Ovary (tissue), 9 donors: Measurements from ENCODE around the gene SLX4IP. TPM values are rescaled to one million over a fixed set of nuclear protein-coding genes. Genes with fewer than 3 reads are reported as not detected.

Experiments used
- DNase-seq, 5 donors: peaks; one replicate each; pipeline ENCODE4 v3.0.0-alpha.2; 2019 to 2020
- H3K27ac ChIP-seq, 2 donors: fragments of 200-600 bp; one replicate each; pipeline versions ENCODE4 v1.5.1 to v1.8.0; 2019 to 2022
- H3K27me3 ChIP-seq: fragments of 200-600 bp; one replicate; pipeline ENCODE4 v1.8.0; 2022
- H3K36me3 ChIP-seq: fragments of 200-600 bp; sonication (generic); one replicate; pipeline ENCODE4 v1.5.1; 2019
- H3K4me1 ChIP-seq: one replicate; pipeline ENCODE4 v1.8.1; 2013; ENCODE audit warnings: mild to moderate bottlenecking, moderate library complexity; ENCODE audit not compliant: insufficient read depth
- H3K4me3 ChIP-seq: fragments of 200-600 bp; sonication (generic); one replicate; pipeline ENCODE4 v1.5.1; 2017
- H3K9me3 ChIP-seq, 2 donors: fragments of 200-600 bp in 1 of 2; sonication (generic) in 1 of 2; one replicate each; pipeline versions ENCODE4 v1.5.1 to v1.8.1; 2013 to 2019; ENCODE audit warnings: mild to moderate bottlenecking in 1 of 2, moderate library complexity in 1 of 2
- CTCF ChIP-seq, 3 donors: fragments of 450-650 bp in 2 of 3; fragments of 200-600 bp in 1 of 3; IDR thresholded peaks; one replicate each; pipeline versions ENCODE4 v1.5.1 to v1.8.0; 2016 to 2022; ENCODE audit warnings: antibody characterized with exemption in 3 of 3, mild to moderate bottlenecking in 1 of 3
- EP300 ChIP-seq: sonication (generic); formaldehyde crosslinking; IDR thresholded peaks from one replicate; pipeline ENCODE4 v1.6.1; 2017; ENCODE audit warnings: antibody characterized with exemption
- POLR2A ChIP-seq: fragments of 450-650 bp; IDR thresholded peaks from one replicate; pipeline ENCODE4 v1.6.1; 2017; ENCODE audit warnings: antibody characterized with exemption, mild to moderate bottlenecking, moderate library complexity
- WGBS, 3 donors: extraction: QIAGEN DNeasy Blood & Tissue Kit in 1 of 3; methylation state at CpG; one replicate each; pipeline versions ENCODE4 v1.1.5 to v1.1.7; 2013 to 2017; 5-methylcytosine and 5-hydroxymethylcytosine counted together
- intact Hi-C, 4 donors: fragments of 100-400 bp; cut with DNase I; formaldehyde crosslinking; loops; one replicate each; pipeline versions ENCODE4 v1.11.0 to v1.15.1; 2022 to 2023
- polyA plus RNA-seq, 2 donors: library from polyadenylated mRNA; stranded (reverse); fragments of 200-250 nt in 1 of 2; fragments of 350-450 nt in 1 of 2; fragmentation: Illumina TruSeq in 1 of 2; extraction: RNeasy Lipid Tissue Mini Kit (QIAGEN cat#74804) in 1 of 2; gene quantifications; one replicate each; pipeline ENCODE4 v1.2.3, GENCODE V29; 2013 to 2014
- total RNA-seq, 7 donors: library from RNA; depleted of rRNA in 2 of 7; stranded (reverse); fragments of >200 nt in 2 of 7; fragmentation: NEBNext Ultra II Directional in 3 of 7; extraction: Animal tissue kit (Norgen Biotek cat#: 25700) in 3 of 7; gene quantifications; one replicate each; pipeline versions ENCODE4 v1.1.0 to v1.2.4, GENCODE V29; 2016 to 2023
- donor health status: DM: no; HTN: no; CAD: no; lungs with moderate emphysema.
- donor health status: DM: no; HTN: no; CAD: no.
- donor health status: Bipolar disorder and iron deficiency.
- donor health status: DM: yes; HTN: yes; CAD: no.
- donor health status: DM: no; HTN: no; CAD: no.
- donor health status: DM: yes; HTN: yes; CAD: no.

Gene SLX4IP
- total and polyA plus RNA-seq, 9 donors, result 0.98 to 5.1 (median 2.8) TPM

DNA sequence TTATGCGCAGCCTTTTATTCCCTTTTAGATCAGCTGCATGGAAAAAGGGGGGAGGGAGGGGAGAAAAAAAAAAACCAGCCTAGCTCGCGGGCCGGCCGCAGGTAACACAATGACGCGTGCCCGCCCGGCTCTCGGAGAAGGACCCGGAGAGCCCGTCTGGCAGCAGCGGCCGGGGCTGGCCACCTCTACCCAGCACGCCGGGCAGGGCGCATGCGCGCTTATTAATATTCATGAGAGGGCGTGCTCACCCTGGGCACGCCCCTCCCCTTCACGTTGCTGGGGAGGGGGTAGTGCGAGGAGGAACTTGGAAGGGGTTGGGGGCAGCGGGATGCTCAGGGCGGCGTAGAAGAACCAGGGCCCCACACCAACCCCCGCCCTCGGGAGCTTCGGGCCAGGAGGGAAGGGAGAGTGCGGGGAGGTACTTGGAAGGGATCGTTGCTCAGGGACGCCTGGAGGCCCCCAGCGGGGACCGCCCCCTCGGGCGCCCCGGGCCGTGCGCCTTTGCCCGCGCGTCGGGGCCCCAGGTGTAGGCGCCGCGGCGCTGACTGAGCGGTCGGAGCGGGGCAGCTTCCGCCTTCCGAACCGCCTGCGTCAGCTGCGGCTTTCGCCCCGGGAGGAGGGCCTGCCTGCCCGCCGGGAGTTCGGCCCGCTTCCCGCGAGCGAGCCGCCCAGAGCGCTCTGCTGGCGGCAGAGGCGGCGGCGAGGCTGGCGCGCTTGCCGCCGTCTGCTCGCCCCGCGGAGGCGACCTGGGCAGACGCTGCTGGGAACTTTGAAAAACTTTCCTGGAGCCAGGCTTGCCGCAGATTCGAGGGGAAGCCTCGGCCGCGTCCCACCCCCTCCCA lies 239.0 kb downstream of the SLX4IP start, which contains the start of gene JAG1:
Gene JAG1, minus strand, starts transcription at position 158 of the 842 bp plus-strand sequence. CDS start 469 bp downstream, outside the sequence.
- Histone ChIP-seq H3K9me3 (no peaks in the 10 kb centered on the region), H3K27ac (peak within 1 kb of the TSS; percentile 90 to 98), H3K4me3 (peak within 1 kb of the TSS; percentile 66), H3K27me3 (no peaks in the 10 kb centered on the region), H3K36me3 (no peaks in the 10 kb centered on the region), H3K4me1 (peaks cover 4% of the 10 kb centered on the region)
- intact Hi-C loops, result loop anchor here in 2 of 4 donors (2.0 to 10.0 kb wide), 4 partner anchors 119 to 598 kb away; partner anchors contain the start of genes MKKS (in 1 of the 2) and SLX4IP (in 1 of the 2)
- TF ChIP-seq EP300 (no peak), POLR2A (peak; percentile 84), CTCF (IDR thresholded peaks at IDR 0.05) (no peak)
- DNase-seq, result peak; percentile 95 to 98 (median 96)
- 0 to 1% (median 0%) methylated on average over 62 to 84 of the region's 84 CpGs for WGBS, 3 donors

DNA sequence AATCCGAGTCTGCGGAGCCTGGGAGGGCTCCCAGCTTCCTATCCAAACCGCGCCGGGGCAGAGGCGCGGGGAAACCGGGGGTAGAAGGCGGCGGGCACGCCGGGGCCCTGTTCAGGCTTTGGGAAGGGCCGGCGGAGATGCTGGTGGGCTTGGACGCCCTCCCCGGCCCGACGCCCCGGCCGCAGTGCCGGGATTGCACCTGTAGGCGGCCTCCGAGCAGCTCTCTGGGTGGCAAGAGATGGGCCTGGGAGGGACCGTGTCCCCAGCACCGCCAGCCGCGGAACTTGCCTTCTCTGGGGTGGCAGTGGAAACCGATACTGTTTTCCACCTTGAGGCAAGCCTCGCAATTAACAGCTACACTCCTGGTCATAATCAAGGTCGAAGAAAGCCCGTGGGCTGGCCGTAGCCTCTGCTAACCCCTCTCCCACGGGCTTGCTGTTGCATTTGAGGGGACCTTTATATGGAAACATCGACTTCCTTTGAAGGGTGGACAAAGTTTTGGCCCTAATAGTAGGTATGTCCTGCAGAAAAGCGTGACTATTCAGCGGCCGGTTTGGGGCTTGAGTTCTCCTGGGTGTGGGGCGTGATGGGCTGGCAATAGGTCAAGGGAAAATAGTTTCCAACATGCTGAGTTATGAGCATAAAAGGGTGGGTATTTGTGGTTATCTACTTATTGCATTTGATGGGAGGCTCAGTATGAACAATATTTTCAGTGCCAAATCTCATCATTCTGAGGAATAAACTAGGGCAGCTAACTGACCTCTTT lies 239.8 kb downstream of the SLX4IP start:
- WGBS, 3 donors, result 1% methylated on average over 38 of the region's 38 CpGs
- Histone ChIP-seq H3K27me3 (no peaks in the 10 kb centered on the region), H3K4me1 (peaks cover 3% of the 10 kb centered on the region), H3K36me3 (no peaks in the 10 kb centered on the region), H3K27ac (peak overlapping the region; percentile 90 to 98), H3K9me3 (no peaks in the 10 kb centered on the region), H3K4me3 (peak overlapping the region; percentile 66)
- TF ChIP-seq CTCF (IDR thresholded peaks at IDR 0.05) (peak; percentile 62 to 91 (median 83)), POLR2A (no peak)
- intact Hi-C loops, result loop anchor here in 2 of 4 donors (5.0 to 10.0 kb wide), 3 partner anchors 120 to 597 kb away; partner anchors contain the start of genes MKKS (in 1 of the 2) and SLX4IP (in 1 of the 2)
- peak; percentile 74 to 86 (median 83) for DNase-seq

DNA sequence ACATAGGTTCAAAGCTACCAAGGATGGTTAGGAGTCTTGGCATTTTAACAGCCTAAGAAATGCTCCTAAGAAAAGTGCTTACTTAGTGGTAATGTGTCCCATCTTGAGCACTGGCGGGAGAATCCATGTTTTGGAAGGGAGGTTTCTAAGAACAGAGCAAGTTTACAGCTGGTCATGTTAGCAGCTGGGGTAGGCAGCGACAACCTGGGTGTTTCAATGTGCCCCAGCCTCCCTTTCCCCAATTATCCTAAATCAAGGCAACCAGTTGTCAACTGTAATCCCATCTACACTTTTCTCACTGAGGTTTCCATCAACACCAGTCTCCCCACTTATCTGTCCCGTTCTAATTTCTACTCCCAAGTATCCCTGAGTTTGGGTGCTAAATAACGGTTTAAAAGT lies 240.3 kb downstream of the SLX4IP start:
- no peak overlapping the region for H3K4me3 ChIP-seq
- intact Hi-C loops, result loop anchor here in 1 of 4 donors (10.0 kb wide), 2 partner anchors 121 to 241 kb away; partner anchors contain the start of genes MKKS and SLX4IP
- TF ChIP-seq POLR2A (no peak), CTCF (IDR thresholded peaks at IDR 0.05) (no peak), EP300 (no peak)
- no peak overlapping the region for H3K27ac ChIP-seq
- WGBS, 3 donors, result 81 to 86% (median 83%) methylated on average over 4 of the region's 4 CpGs
- H3K9me3 ChIP-seq, result no peaks in the 10 kb centered on the region
- no peaks in the 10 kb centered on the region for H3K27me3 ChIP-seq
- H3K4me1 ChIP-seq, result peaks cover 1% of the 10 kb centered on the region
- no peaks in the 10 kb centered on the region for H3K36me3 ChIP-seq
- no peak for DNase-seq

DNA sequence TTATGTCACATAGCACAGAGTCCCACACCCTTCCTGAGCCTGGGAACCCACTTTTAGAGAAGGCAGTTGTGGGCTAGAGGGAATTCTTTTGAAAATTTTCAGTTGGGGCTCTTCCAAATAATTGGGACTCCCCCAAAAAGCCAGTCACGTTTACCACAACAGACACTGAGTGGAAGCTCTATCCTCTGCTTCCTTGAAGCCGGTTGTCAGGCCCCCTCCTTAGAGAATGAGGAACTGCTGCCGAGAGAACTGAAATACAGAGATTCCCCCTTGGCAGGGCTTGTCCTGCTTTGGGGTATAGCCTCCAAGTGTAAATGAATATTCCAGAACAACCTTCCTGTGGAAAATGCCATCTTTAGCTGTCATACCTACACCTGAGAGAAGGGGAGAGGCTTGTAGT lies 241.4 kb downstream of the SLX4IP start:
- H3K36me3 ChIP-seq, result no peaks in the 10 kb centered on the region
- intact Hi-C loops, result loop anchor here in 1 of 4 donors (10.0 kb wide), 2 partner anchors 122 to 242 kb away; partner anchors contain the start of genes MKKS and SLX4IP
- no peaks in the 10 kb centered on the region for H3K27me3 ChIP-seq
- no peaks in the 10 kb centered on the region for H3K9me3 ChIP-seq
- H3K4me3 ChIP-seq, result no peak overlapping the region
- H3K27ac ChIP-seq, result no peak overlapping the region
- DNase-seq, result no peak
- 60 to 73% (median 69%) methylated on average over 3 of the region's 3 CpGs for WGBS, 3 donors
- H3K4me1 ChIP-seq, result peaks cover 1% of the 10 kb centered on the region
- TF ChIP-seq POLR2A (no peak), CTCF (IDR thresholded peaks at IDR 0.05) (no peak), EP300 (no peak)
